Neural progenitor cell (in vitro differentiated cells): ENCODE measurements around the gene MSANTD3.

Source experiments
- CTCF ChIP-seq: fragments of 200-600 bp; sonication (generic); IDR thresholded peaks from 2 replicates; pipeline ENCODE4 v1.5.1; 2017; ENCODE audit warnings: antibody characterized with exemption, mild to moderate bottlenecking
- EZH2 ChIP-seq: fragments of 200-600 bp; sonication (generic); IDR thresholded peaks from 2 replicates; pipeline ENCODE4 v1.6.1; 2017; ENCODE audit warnings: antibody characterized with exemption, mild to moderate bottlenecking, moderate library complexity
- EZH2phosphoT487 ChIP-seq: fragments of 200-600 bp; sonication (generic); IDR thresholded peaks from 2 replicates; pipeline ENCODE4 v1.6.1; 2017; ENCODE audit warnings: antibody characterized with exemption

- no peak for TF ChIP-seq EZH2
- no peak for TF ChIP-seq EZH2phosphoT487
- no peak for TF ChIP-seq CTCF
Observed at GRCh38 chr9:100452894-100453293, 26.0 kb downstream of the MSANTD3 start.
